Brain pericyte (primary cell): ENCODE measurements around the gene RPP14.
"Not testable (repeated sequence)": the region's sequence is repeated elsewhere in the genome, so short reads cannot be mapped to it uniquely, and the experiment has no call there.

Source experiments
- DNase-seq: peaks from one replicate; pipeline ENCODE4 v3.0.0-alpha.2; 2012; ENCODE audit warnings: low read depth, low spot score

Gene RPP14

GRCh38 chr3:58331593-58332152 lies 25.6 kb downstream of the RPP14 start:
- no peak for DNase-seq

GRCh38 chr3:58332575-58333188 lies 26.6 kb downstream of the RPP14 start, which contains the start of gene PXK:
Gene PXK (plus strand): TSS chr3:58332892. CDS start chr3:58332989, 97 bp downstream.
- no peak for DNase-seq

GRCh38 chr3:58333206-58334012 lies 27.4 kb downstream of the RPP14 start:
- no peak for DNase-seq

- DNase-seq = no peak
These were observed 27.9 kb downstream of the RPP14 start for GRCh38 chr3:58334013-58334321.

GRCh38 chr3:58334506-58334884 lies 28.4 kb downstream of the RPP14 start:
- no peak for DNase-seq

GRCh38 chr3:58335652-58335947 lies 29.6 kb downstream of the RPP14 start:
- no peak for DNase-seq

- no peak for DNase-seq
These were observed 30.3 kb downstream of the RPP14 start for GRCh38 chr3:58336135-58336882.

GRCh38 chr3:58337190-58337589 lies 31.1 kb downstream of the RPP14 start:
- DNase-seq = no peak

- not testable (repeated sequence) for DNase-seq
These were observed 33.1 kb downstream of the RPP14 start for GRCh38 chr3:58339146-58339545.

GRCh38 chr3:58340594-58341244 lies 34.7 kb downstream of the RPP14 start:
- no peak for DNase-seq

- DNase-seq = no peak
These were observed 35.3 kb downstream of the RPP14 start for GRCh38 chr3:58341376-58341775.

GRCh38 chr3:58342676-58343075 lies 36.6 kb downstream of the RPP14 start:
- no peak for DNase-seq

- no peak for DNase-seq
These were observed 39.4 kb downstream of the RPP14 start for GRCh38 chr3:58345457-58345856.

- no peak for DNase-seq
These were observed 40.3 kb downstream of the RPP14 start for GRCh38 chr3:58346368-58346767.

- no peak for DNase-seq
These were observed 41.9 kb downstream of the RPP14 start for GRCh38 chr3:58347984-58348383.

- DNase-seq = no peak
These were observed 44.0 kb downstream of the RPP14 start for GRCh38 chr3:58349792-58350626.

- no peak for DNase-seq
These were observed 44.6 kb downstream of the RPP14 start for GRCh38 chr3:58350627-58351013.

GRCh38 chr3:58351920-58352319 lies 45.9 kb downstream of the RPP14 start:
- DNase-seq = no peak

- DNase-seq = no peak
These were observed 46.6 kb downstream of the RPP14 start for GRCh38 chr3:58352626-58353025.

- no peak for DNase-seq
These were observed 47.9 kb downstream of the RPP14 start for GRCh38 chr3:58353722-58354553.
